Suprapubic skin (tissue), 4 donors: ENCODE measurements around the gene SWAP70. TPM values are rescaled to one million over a fixed set of nuclear protein-coding genes. Genes with fewer than 3 reads are reported as not detected.
A peak's percentile ranks its signal among the peaks of the same experiment; 100 is the strongest.
"Not testable (repeated sequence)": the region's sequence is repeated elsewhere in the genome, so short reads cannot be mapped to it uniquely, and the experiment has no call there.

ENCODE experiments used
- DNase-seq, 2 donors: peaks; one replicate each; pipeline ENCODE4 v3.0.0-alpha.2; 2019; ENCODE audit warnings: low spot score in 2 of 2
- H3K27ac ChIP-seq: fragments of 200-600 bp; sonication (generic); one replicate; pipeline ENCODE4 v1.5.1; 2019
- H3K27me3 ChIP-seq: fragments of 200-600 bp; sonication (generic); one replicate; pipeline ENCODE4 v1.5.1; 2019
- H3K36me3 ChIP-seq: fragments of 200-600 bp; sonication (generic); one replicate; pipeline ENCODE4 v1.5.1; 2019
- H3K4me1 ChIP-seq: fragments of 200-600 bp; sonication (generic); one replicate; pipeline ENCODE4 v1.5.1; 2019
- H3K4me3 ChIP-seq: fragments of 200-600 bp; sonication (generic); one replicate; pipeline ENCODE4 v1.5.1; 2019; ENCODE audit warnings: mild to moderate bottlenecking
- H3K9me3 ChIP-seq: fragments of 200-600 bp; sonication (generic); one replicate; pipeline ENCODE4 v1.5.1; 2019
- CTCF ChIP-seq, 2 donors: fragments of 200-600 bp in 1 of 2; fragments of 450-650 bp in 1 of 2; sonication (generic) in 1 of 2; IDR thresholded peaks; one replicate each; pipeline ENCODE4 v1.5.1; 2016 to 2019; ENCODE audit warnings: antibody characterized with exemption in 2 of 2, mild to moderate bottlenecking in 1 of 2, moderate library complexity in 1 of 2
- EP300 ChIP-seq: sonication (generic); formaldehyde crosslinking; IDR thresholded peaks from one replicate; pipeline ENCODE4 v1.6.1; 2017; ENCODE audit warnings: antibody characterized with exemption
- POLR2A ChIP-seq, 2 donors: fragments of 450-650 bp; IDR thresholded peaks; one replicate each; pipeline ENCODE4 v1.6.1; 2017; ENCODE audit warnings: antibody characterized with exemption in 2 of 2, mild to moderate bottlenecking in 2 of 2, moderate library complexity in 2 of 2
- POLR2AphosphoS5 ChIP-seq, 3 donors: sonication (generic); formaldehyde crosslinking; IDR thresholded peaks; one replicate each; pipeline ENCODE4 v1.6.1; 2017; ENCODE audit warnings: antibody characterized with exemption in 3 of 3
- WGBS: methylation state at CpG from one replicate; pipeline ENCODE4 v1.1.5; 2018; 5-methylcytosine and 5-hydroxymethylcytosine counted together
- total RNA-seq, 4 donors: library from RNA; depleted of rRNA; stranded (reverse); fragments of >200 nt; gene quantifications; one replicate each; pipeline ENCODE4 v1.1.0, GENCODE V29; 2016

SWAP70 gene
- total RNA-seq, 4 donors from 2014 or later = 27.6 to 64.9 (median 35.8) TPM

GRCh38 chr11:9692691-9693090 lies 28.8 kb downstream of the SWAP70 start:
- Histone ChIP-seq H3K36me3 (peaks cover 18% of the 10 kb centered on the region), H3K27me3 (no peaks in the 10 kb centered on the region), H3K4me3 (no peak overlapping the region), H3K4me1 (peaks cover 59% of the 10 kb centered on the region), H3K27ac (peak overlapping the region; percentile 48), H3K9me3 (no peaks in the 10 kb centered on the region)
- TF ChIP-seq EP300 (no peak), CTCF (IDR thresholded peaks at IDR 0.05) (no peak), POLR2A (IDR thresholded peaks at IDR 0.05) (no peak), POLR2AphosphoS5 (IDR thresholded peaks at IDR 0.05) (no peak)
- WGBS = 57% methylated on average over 2 of the region's 2 CpGs
- no peak for DNase-seq

- peaks cover 19% of the 10 kb centered on the region for H3K36me3 ChIP-seq
- H3K9me3 ChIP-seq = no peaks in the 10 kb centered on the region
- TF ChIP-seq CTCF (IDR thresholded peaks at IDR 0.05) = no peak
- no peak for TF ChIP-seq POLR2A (IDR thresholded peaks at IDR 0.05)
- TF ChIP-seq EP300 = no peak
- peak overlapping the region; percentile 0 for H3K27ac ChIP-seq
- H3K27me3 ChIP-seq = no peaks in the 10 kb centered on the region
- H3K4me1 ChIP-seq = peaks cover 48% of the 10 kb centered on the region
- DNase-seq = no peak
- WGBS = 61% methylated on average over 2 of the region's 2 CpGs
- no peak overlapping the region for H3K4me3 ChIP-seq
Observed at GRCh38 chr11:9693801-9694553, 30.1 kb downstream of the SWAP70 start.

- H3K9me3 ChIP-seq, H3K27me3 ChIP-seq, DNase-seq, H3K4me3 ChIP-seq, H3K27ac ChIP-seq: not testable (repeated sequence)
- Histone ChIP-seq H3K36me3 (peaks cover 19% of the 10 kb centered on the region), H3K4me1 (peaks cover 46% of the 10 kb centered on the region)
- 97% methylated on average over 8 of the region's 8 CpGs for WGBS
Observed at GRCh38 chr11:9695228-9695627, 31.4 kb downstream of the SWAP70 start.

- peaks cover 19% of the 10 kb centered on the region for H3K36me3 ChIP-seq
- TF ChIP-seq POLR2AphosphoS5 (IDR thresholded peaks at IDR 0.05) = no peak
- TF ChIP-seq CTCF (IDR thresholded peaks at IDR 0.05) = no peak
- no peak for TF ChIP-seq POLR2A (IDR thresholded peaks at IDR 0.05)
- no peak for TF ChIP-seq EP300
- no peak overlapping the region for H3K4me3 ChIP-seq
- no peaks in the 10 kb centered on the region for H3K27me3 ChIP-seq
- H3K9me3 ChIP-seq = no peaks in the 10 kb centered on the region
- no peak for DNase-seq
- H3K4me1 ChIP-seq = peaks cover 38% of the 10 kb centered on the region
- no peak overlapping the region for H3K27ac ChIP-seq
- 96% methylated on average over 4 of the region's 4 CpGs for WGBS
Observed at GRCh38 chr11:9697766-9698165, 33.9 kb downstream of the SWAP70 start.

- 22% methylated on average over 2 of the region's 2 CpGs for WGBS
- no peak overlapping the region for H3K4me3 ChIP-seq
- H3K27ac ChIP-seq = peak overlapping the region; percentile 43
- H3K27me3 ChIP-seq = no peaks in the 10 kb centered on the region
- peaks cover 25% of the 10 kb centered on the region for H3K4me1 ChIP-seq
- no peaks in the 10 kb centered on the region for H3K9me3 ChIP-seq
- H3K36me3 ChIP-seq = peaks cover 10% of the 10 kb centered on the region
- DNase-seq = no peak
- TF ChIP-seq POLR2AphosphoS5 (IDR thresholded peaks at IDR 0.05) = no peak
- TF ChIP-seq CTCF (IDR thresholded peaks at IDR 0.05) = no peak
- TF ChIP-seq POLR2A (IDR thresholded peaks at IDR 0.05) = no peak
Observed at GRCh38 chr11:9700105-9700801, 36.4 kb downstream of the SWAP70 start.
